Myocyte (in vitro differentiated cells): ENCODE data around the gene ZNF132. TPM values are rescaled to one million over a fixed set of nuclear protein-coding genes. Genes with fewer than 3 reads are reported as not detected.
A peak's percentile ranks its signal among the peaks of the same experiment; 100 is the strongest.
"Not testable (repeated sequence)": the region's sequence is repeated elsewhere in the genome, so short reads cannot be mapped to it uniquely, and the experiment has no call there.

ENCODE experiments used
- DNase-seq: peaks from one replicate; pipeline ENCODE4 v3.0.0-alpha.2; 2012; ENCODE audit warnings: low read depth
- total RNA-seq: library from RNA; depleted of rRNA; stranded (reverse); fragments of >200 nt; gene quantifications from 2 replicates; pipeline ENCODE4 v1.2.3, GENCODE V29; 2014

ZNF132 gene
- total RNA-seq, 1 donor from 2014 or later, result 6.1 TPM

GRCh38 chr19:58468216-58468839 lies 28.4 kb upstream of the ZNF132 start:
- no peak for DNase-seq

GRCh38 chr19:58466760-58467589 lies 27.0 kb upstream of the ZNF132 start, which contains the start of gene ZNF324:
ZNF324 (plus strand) TSS chr19:58467080; CDS start chr19:58469186, 2,106 bp downstream.
- DNase-seq, result peak; percentile 97

GRCh38 chr19:58466089-58466759 lies 26.3 kb upstream of the ZNF132 start:
- no peak for DNase-seq

GRCh38 chr19:58460039-58460438 lies 20.1 kb upstream of the ZNF132 start:
- DNase-seq, result no peak

- DNase-seq, result no peak
Measured at GRCh38 chr19:58456111-58456510, 16.2 kb upstream of the ZNF132 start.

GRCh38 chr19:58455306-58455705 lies 15.4 kb upstream of the ZNF132 start:
- DNase-seq, result no peak

- DNase-seq, result no peak
Measured at GRCh38 chr19:58453743-58454142, 13.8 kb upstream of the ZNF132 start.

- peak; percentile 97 for DNase-seq
Measured at GRCh38 chr19:58451358-58452101, 11.6 kb upstream of the ZNF132 start, which contains the start of gene ZNF324B. ZNF324B (plus strand) TSS chr19:58451622; CDS start chr19:58453702, 2,080 bp downstream.

GRCh38 chr19:58450856-58451357 lies 11.0 kb upstream of the ZNF132 start:
- DNase-seq, result no peak

- not testable (repeated sequence) for DNase-seq
Measured at GRCh38 chr19:58449980-58450379, 10.0 kb upstream of the ZNF132 start.

GRCh38 chr19:58448860-58449259 lies 8.9 kb upstream of the ZNF132 start:
- DNase-seq, result not testable (repeated sequence)

- not testable (repeated sequence) for DNase-seq
Measured at GRCh38 chr19:58442986-58443385, 3.0 kb upstream of the ZNF132 start.

- DNase-seq, result no peak
Measured at GRCh38 chr19:58440556-58440955, 603 bp upstream of the ZNF132 start.

- no peak for DNase-seq
Measured at GRCh38 chr19:58434217-58434616, 5.7 kb downstream of the ZNF132 start.

GRCh38 chr19:58429745-58430144 lies 10.2 kb downstream of the ZNF132 start:
- DNase-seq, result peak; percentile 13

- no peak for DNase-seq
Measured at GRCh38 chr19:58428617-58429016, 11.3 kb downstream of the ZNF132 start.

- DNase-seq, result no peak
Measured at GRCh38 chr19:58417071-58417470, 22.9 kb downstream of the ZNF132 start.

GRCh38 chr19:58416604-58417003 lies 23.3 kb downstream of the ZNF132 start:
- DNase-seq, result no peak

GRCh38 chr19:58409010-58409790 lies 30.8 kb downstream of the ZNF132 start:
- peak; percentile 45 for DNase-seq
